Measurements from ENCODE around the gene PPFIA3.

PPFIA3 gene

DNA sequence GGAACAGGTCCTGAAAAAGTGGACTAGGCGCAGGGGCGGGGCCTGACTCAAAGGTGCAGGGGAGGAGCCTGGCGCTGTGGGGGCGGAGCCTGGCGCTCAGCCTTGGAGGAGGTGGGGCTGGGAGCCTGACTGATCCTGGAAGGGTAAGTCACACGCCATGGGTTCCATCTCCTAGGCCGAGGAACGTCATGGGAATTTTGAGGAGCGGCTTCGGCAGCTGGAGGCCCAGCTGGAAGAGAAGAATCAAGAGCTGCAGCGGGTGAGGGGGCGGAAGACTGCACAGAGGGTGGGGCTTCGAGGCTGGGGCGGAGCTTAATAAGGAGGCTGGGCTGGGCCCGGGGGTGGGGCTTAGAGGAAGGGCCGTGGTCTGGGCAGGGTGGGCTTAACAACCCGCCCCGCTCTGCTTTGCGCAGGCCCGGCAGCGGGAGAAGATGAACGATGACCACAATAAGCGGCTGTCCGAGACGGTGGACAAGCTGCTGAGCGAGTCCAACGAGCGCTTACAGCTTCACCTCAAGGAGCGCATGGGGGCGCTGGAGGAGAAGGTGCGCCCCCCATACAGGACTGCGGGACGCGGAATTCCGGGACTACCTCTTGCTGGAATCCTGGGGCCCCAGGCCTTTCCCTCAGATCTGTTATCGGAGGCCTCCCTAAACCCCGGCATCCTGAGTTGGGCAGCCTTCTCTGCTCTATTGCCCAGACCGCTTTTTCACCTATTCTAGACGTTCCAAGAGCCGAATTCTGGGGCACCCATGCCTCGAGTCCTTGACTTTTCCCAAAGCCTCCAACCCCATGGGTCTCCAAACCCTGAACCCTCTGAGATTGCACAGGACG, 14.5 kb downstream of the PPFIA3 start:
- TF ChIP-seq, protein P1, sequence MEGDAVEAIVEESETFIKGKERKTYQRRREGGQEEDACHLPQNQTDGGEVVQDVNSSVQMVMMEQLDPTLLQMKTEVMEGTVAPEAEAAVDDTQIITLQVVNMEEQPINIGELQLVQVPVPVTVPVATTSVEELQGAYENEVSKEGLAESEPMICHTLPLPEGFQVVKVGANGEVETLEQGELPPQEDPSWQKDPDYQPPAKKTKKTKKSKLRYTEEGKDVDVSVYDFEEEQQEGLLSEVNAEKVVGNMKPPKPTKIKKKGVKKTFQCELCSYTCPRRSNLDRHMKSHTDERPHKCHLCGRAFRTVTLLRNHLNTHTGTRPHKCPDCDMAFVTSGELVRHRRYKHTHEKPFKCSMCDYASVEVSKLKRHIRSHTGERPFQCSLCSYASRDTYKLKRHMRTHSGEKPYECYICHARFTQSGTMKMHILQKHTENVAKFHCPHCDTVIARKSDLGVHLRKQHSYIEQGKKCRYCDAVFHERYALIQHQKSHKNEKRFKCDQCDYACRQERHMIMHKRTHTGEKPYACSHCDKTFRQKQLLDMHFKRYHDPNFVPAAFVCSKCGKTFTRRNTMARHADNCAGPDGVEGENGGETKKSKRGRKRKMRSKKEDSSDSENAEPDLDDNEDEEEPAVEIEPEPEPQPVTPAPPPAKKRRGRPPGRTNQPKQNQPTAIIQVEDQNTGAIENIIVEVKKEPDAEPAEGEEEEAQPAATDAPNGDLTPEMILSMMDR (IDR thresholded peaks at IDR 0.05; ENCODE audit: insufficient read depth, low read length, missing control alignments), result no peak
- H3K4me3 ChIP-seq (ENCODE audit: low read depth, low read length), result no peak overlapping the region
- no peak for DNase-seq (ENCODE audit: low read depth, low spot score)
- CTCF ChIA-PET, result interaction anchor here (0.9 to 3.0 kb wide), 4 partner anchors 12 to 28 kb away, joined by 3 to 36 read pairs (median 10); no protein-coding TSS in a partner anchor
- POLR2A ChIA-PET, result no interaction called here

DNA sequence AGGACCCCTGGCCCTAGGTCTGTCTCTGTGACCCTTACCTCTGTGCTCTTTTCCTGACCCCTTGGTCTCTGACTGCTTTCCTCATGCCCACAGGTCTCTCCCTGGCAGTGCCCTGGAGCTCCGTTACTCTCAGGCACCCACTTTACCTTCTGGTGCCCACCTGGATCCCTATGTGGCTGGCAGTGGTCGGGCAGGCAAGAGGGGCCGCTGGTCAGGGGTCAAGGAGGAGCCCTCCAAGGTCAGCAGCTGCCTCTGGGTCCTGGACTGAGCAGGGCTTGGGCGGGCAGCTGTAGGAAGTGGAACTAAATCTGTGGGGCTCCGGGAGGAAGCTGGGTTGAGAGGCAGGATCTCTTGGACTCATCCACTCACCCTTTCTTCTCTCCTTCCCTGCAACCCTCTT, 16.3 kb downstream of the PPFIA3 start:
- no peak overlapping the region for H3K4me3 ChIP-seq (ENCODE audit: low read depth, low read length)
- no peak for DNase-seq (ENCODE audit: low read depth, low spot score)
- ChIA-PET POLR2A (no interaction called here), CTCF (interaction anchor here (3.0 kb wide), 1 partner anchor 10 kb away, joined by 36 read pairs; no protein-coding TSS in a partner anchor)
- TF ChIP-seq, protein P1 (IDR thresholded peaks at IDR 0.05; ENCODE audit: insufficient read depth, low read length, missing control alignments), result no peak

DNA sequence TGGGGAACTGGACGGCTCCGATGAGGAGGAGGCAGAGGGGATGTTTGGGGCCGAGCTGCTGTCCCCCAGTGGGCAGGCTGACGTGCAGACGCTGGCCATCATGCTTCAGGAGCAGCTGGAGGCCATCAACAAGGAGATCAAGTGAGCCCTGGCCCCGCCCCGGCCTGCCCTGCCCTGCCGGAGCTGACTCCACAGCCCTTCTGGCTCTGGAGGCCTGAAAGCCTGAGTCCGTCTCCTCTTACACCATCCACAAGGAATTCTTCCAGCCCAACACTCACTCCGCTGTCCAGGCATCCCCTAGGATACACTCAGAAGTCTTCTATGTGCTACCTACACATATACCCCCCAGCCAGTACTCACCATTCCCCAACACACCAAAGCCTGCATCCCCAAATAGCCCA, 17.4 kb downstream of the PPFIA3 start:
- no peak overlapping the region for H3K4me3 ChIP-seq (ENCODE audit: low read depth, low read length)
- TF ChIP-seq, protein P1 (IDR thresholded peaks at IDR 0.05; ENCODE audit: insufficient read depth, low read length, missing control alignments), result no peak
- CTCF ChIA-PET, result interaction anchor here (3.0 kb wide), 1 partner anchor 9 kb away, joined by 36 read pairs; no protein-coding TSS in a partner anchor
- no peak for DNase-seq (ENCODE audit: low read depth, low spot score)
- POLR2A ChIA-PET, result interaction anchor here (0.6 kb wide), 1 partner anchor 32 kb away, joined by 3 read pairs; no protein-coding TSS in a partner anchor

DNA sequence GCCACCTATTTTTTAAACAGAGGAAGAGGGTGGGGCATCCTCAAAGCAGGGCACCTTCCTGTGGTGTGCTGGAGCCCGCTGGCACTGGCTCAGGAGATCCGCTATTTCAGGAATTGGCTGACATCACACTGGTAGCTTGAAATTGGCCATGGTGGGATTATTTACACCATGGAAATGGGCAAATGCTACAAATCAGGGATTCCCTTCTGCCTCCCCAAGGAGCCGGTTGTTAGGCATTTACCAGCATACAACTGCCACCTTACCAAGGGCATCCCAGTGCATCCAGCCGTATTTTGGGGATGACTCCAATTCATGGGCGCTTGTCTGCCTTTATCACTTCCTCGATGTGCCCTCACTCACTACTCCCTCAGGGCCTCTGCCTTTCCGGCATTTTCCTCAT, 21.6 kb downstream of the PPFIA3 start:
- CTCF ChIA-PET, result interaction anchor here (0.7 to 1.1 kb wide), 2 partner anchors 16 to 34 kb away, joined by 3 read pairs; no protein-coding TSS in a partner anchor
- POLR2A ChIA-PET, result no interaction called here

DNA sequence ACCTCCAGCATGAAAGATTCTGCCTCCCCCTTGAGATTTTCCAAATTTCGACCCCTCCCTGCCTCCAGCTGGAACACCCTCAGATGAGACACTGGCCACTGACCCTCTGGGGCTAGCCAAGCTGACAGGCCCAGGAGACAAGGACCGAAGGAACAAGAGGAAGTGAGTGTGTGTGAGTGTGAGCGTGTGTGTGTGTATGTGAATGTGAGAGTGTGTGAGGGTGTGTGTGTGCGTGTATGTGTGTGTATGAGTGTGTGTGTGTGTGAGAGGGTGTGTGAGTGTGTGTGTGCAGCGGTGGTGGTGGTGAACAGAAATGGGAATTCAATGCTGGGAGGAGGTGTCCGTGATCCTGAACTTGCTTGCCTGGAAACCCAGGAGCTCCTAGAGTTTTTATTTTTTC, 22.0 kb downstream of the PPFIA3 start:
- no peak for DNase-seq (ENCODE audit: low read depth, low spot score)
- ChIA-PET CTCF (interaction anchor here (0.7 to 1.1 kb wide), 2 partner anchors 16 to 35 kb away, joined by 3 read pairs; no protein-coding TSS in a partner anchor), POLR2A (no interaction called here)
- TF ChIP-seq, protein P1 (IDR thresholded peaks at IDR 0.05; ENCODE audit: insufficient read depth, low read length, missing control alignments), result no peak
- no peak overlapping the region for H3K4me3 ChIP-seq (ENCODE audit: low read depth, low read length)

More for the DNA sequence above, 21.6 kb downstream of the PPFIA3 start:
- TF ChIP-seq, protein P1 (IDR thresholded peaks at IDR 0.05; ENCODE audit: insufficient read depth, low read length, missing control alignments), result no peak
- no peak overlapping the region for H3K4me3 ChIP-seq (ENCODE audit: low read depth, low read length)
- no peak for DNase-seq (ENCODE audit: low read depth, low spot score)

DNA sequence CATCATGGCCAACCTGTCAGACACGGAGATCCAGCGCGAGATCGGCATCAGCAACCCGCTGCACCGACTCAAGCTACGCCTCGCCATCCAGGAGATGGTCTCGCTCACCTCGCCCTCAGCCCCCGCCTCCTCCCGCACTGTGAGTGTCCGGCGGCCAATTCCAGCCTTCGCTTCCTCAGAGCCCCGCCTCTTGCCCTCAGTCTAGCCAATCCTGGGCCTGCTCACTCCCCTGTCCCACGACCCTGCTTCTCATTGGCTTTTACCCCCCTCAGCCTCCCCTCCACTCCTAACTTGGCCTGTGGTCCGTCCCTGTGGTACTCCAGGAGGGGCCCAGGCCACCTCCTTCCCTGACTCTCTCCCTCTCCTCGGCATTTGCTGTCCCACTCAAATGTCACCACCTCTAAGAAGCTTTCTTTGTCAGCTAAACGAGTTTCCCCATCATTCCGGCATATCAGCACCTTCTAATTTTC, 23.6 kb downstream of the PPFIA3 start:
- H3K4me3 ChIP-seq (ENCODE audit: low read depth, low read length), result peak overlapping the region; percentile 95
- TF ChIP-seq, protein P1 (IDR thresholded peaks at IDR 0.05; ENCODE audit: insufficient read depth, low read length, missing control alignments), result no peak
- POLR2A ChIA-PET, result no interaction called here
- DNase-seq (ENCODE audit: low read depth, low spot score), result peak; percentile 56
- CTCF ChIA-PET, result interaction anchor here (0.7 to 1.3 kb wide), 5 partner anchors 17 to 169 kb away, joined by 3 to 9 read pairs (median 4); no protein-coding TSS in a partner anchor

All from AG04449 (cell line).